Measurements from ENCODE around the gene UNK. TPM values are rescaled to one million over a fixed set of nuclear protein-coding genes. Genes with fewer than 3 reads are reported as not detected.
A peak's percentile ranks its signal among the peaks of the same experiment; 100 is the strongest.

UNK gene
- total RNA-seq, 1 donor from 2014 or later: 26.0 TPM

DNA sequence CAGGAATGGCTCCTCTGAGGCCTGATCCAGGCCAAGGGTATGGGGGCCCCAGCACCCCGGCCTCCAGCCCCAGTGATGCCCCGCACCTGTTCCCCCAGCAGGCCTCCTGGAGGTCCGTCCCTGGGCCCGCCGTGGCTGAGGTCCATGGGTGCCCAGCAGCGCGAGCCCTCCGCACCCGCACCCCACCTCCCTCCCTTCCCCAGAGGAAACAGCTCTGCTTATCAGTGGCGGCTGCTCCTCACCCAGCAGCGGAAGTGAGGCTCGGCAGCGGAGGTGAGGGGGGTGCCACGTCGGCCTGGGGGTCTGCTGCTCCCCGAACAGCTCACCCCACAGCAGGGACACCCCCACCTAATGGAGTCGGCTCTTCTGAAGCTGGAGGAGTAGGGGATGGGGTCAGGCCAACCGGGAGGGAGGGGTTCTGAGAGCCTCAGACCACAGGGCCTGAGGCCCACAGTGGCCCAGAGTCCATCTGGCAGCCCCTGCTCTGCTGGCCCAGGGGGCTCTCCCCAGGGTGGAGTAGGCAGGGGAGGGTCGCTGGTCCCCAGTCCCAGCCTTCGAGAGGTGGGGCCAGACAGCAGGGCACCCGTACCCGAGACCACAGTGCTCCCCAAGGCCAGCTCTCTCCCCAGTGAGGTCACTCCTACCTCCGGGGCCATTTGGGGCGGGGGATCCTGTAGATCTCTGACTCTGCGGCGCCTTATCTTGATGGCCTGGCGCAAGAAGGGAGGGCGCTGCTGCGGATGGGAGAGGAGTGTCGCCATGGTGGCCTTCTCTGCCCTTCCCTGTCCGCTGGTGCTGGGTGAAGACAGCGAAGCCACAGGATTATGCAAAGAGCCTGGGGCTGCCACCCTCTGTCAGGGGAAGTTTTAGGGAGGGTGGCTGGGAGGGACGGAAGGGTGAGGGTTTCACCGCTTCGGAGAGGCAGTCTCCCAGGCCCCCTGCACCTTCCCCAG is 59.2 kb downstream of the UNK start, which contains the start of gene UNC13D:
Gene UNC13D, minus strand, starts transcription at position 828 of the 953 bp plus-strand sequence. Its CDS starts 67 bp downstream, at position 761.
- peak; percentile 56 for DNase-seq (ENCODE audit: low spot score)
- H3K4me3 Mint-ChIP-seq: peak within 1 kb of the TSS; percentile 94
- intact Hi-C loops (cut with micrococcal nuclease): loop anchor here (1.0 to 2.0 kb wide), 4 partner anchors 11 to 67 kb away; partner anchors contain the start of gene WBP2
- H3K9me3 Mint-ChIP-seq: no peaks in the 10 kb centered on the region
- peaks cover 19% of the 10 kb centered on the region for H3K36me3 Mint-ChIP-seq (ENCODE audit: low read depth)
- no peaks in the 10 kb centered on the region for H3K27me3 Mint-ChIP-seq (ENCODE audit: insufficient read depth)
- peaks cover 16% of the 10 kb centered on the region for H3K4me1 Mint-ChIP-seq (ENCODE audit: low read depth)
- peak within 1 kb of the TSS; percentile 97 for H3K27ac Mint-ChIP-seq

DNA sequence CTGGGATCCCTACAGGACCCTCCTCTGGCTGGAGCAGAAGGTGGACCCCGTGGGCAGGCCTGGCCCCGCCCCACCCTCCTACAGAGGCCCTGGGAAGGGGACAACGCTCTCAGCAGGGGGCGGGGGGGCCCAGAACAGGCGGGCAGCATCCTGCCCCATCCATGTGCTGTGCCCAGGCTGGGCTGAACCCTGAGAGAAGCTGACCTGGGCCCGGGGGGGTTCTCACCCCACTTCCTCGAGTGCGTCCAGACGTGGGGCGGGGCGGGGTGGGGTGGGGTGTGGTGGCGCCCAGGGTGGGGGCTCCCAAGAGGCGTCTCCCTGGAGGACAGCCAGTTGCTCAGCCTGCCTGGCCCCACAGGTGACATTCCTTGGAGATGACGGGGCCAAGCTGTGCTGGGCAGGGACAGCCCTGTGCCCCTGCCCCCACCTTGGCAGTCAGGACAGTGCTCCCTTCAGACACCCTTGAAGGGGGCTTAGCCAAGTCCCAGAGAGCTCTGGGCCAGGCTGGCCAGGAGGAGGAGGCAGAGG is 60.0 kb downstream of the UNK start:
- no peaks in the 10 kb centered on the region for H3K27me3 Mint-ChIP-seq (ENCODE audit: insufficient read depth)
- peak overlapping the region; percentile 97 for H3K27ac Mint-ChIP-seq
- no peaks in the 10 kb centered on the region for H3K9me3 Mint-ChIP-seq
- peaks cover 16% of the 10 kb centered on the region for H3K4me1 Mint-ChIP-seq (ENCODE audit: low read depth)
- H3K4me3 Mint-ChIP-seq: peak overlapping the region; percentile 94
- intact Hi-C loops (cut with micrococcal nuclease): loop anchor here (1.0 to 2.0 kb wide), 2 partner anchors 11 to 68 kb away; partner anchors contain the start of gene WBP2
- H3K36me3 Mint-ChIP-seq (ENCODE audit: low read depth): peaks cover 21% of the 10 kb centered on the region
- DNase-seq (ENCODE audit: low spot score): no peak

DNA sequence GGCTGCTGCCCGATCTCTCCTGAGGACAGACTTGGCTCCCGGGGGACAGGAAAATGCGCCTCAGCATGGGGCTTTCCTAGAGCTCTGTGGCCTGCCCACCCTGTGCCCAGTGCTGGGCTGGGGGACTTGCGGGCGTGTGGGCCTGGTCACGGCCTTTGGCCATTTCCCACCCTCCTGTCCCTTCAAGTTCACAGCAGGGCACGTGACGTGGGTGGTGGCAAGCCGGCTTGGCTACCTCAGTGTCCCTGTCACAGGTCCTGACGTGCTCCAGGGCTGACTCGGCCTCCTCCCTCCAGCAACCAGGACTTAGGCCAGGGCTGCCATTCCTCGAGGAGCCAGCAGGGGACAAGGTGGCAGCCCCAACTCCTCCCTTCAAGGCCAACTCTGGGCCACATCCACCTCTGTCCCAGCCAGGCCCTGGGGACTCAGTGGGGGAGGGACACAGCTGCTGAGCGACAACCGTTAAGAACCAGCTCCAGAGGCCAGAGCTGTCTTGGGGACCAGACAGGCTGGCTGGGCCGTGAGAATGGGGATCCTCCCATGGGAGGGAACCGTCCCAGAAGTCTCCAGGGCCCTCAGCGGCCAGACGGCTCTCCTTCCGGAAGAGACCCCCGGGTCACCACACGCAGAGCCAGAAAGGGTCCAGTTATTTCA is 60.6 kb downstream of the UNK start:
- no peaks in the 10 kb centered on the region for H3K27me3 Mint-ChIP-seq (ENCODE audit: insufficient read depth)
- H3K4me3 Mint-ChIP-seq: peak overlapping the region; percentile 58
- no peak for DNase-seq (ENCODE audit: low spot score)
- H3K4me1 Mint-ChIP-seq (ENCODE audit: low read depth): peaks cover 16% of the 10 kb centered on the region
- peaks cover 24% of the 10 kb centered on the region for H3K36me3 Mint-ChIP-seq (ENCODE audit: low read depth)
- H3K27ac Mint-ChIP-seq: peak overlapping the region; percentile 48
- no peaks in the 10 kb centered on the region for H3K9me3 Mint-ChIP-seq
- intact Hi-C loops (cut with micrococcal nuclease): loop anchor here (2.0 kb wide), 1 partner anchor 68 kb away; no protein-coding TSS in a partner anchor

DNA sequence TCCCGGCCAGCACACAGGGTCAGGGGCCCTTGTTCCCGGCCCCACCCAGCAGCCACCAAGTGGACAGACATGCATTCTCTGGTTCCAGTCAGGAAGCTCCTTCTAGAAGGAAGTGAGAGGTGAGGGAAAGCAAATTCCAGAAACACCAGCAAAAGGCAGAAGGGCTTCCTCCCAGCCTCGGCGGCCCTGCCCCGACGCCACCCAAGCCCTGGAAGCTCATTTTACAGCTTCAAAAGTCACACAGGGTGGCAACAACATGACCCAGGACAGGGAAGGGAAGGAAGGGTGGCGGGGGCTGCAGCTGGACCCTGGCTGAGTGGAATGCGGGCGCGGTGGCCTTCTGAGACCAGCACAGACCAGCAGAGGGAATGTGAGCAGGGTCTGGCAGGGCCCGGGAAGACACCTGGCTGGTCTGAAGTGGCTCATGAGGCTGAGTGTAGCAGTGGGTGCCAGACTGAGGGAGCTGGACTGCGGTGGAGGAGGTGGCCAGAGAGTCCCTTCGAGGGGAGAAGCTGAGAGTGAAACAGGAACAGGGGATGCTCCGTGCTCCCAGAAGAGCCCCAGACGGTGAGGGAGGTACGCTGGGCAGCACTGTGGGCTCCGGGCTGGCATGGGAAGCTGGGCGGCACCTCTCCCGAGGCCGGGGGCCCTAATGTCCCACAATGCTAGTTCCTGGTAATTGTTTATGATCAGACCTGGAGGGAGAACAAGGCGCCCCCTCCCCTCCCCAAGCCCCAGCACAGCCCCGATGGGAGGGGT is 61.5 kb downstream of the UNK start:
- H3K9me3 Mint-ChIP-seq: no peaks in the 10 kb centered on the region
- no peaks in the 10 kb centered on the region for H3K27me3 Mint-ChIP-seq (ENCODE audit: insufficient read depth)
- peak overlapping the region; percentile 66 for H3K4me3 Mint-ChIP-seq
- intact Hi-C loops (cut with micrococcal nuclease): loop anchor here (2.0 kb wide), 1 partner anchor 69 kb away; no protein-coding TSS in a partner anchor
- peak overlapping the region; percentile 29 for H3K27ac Mint-ChIP-seq
- no peak for DNase-seq (ENCODE audit: low spot score)
- peaks cover 24% of the 10 kb centered on the region for H3K36me3 Mint-ChIP-seq (ENCODE audit: low read depth)
- H3K4me1 Mint-ChIP-seq (ENCODE audit: low read depth): peaks cover 16% of the 10 kb centered on the region

DNA sequence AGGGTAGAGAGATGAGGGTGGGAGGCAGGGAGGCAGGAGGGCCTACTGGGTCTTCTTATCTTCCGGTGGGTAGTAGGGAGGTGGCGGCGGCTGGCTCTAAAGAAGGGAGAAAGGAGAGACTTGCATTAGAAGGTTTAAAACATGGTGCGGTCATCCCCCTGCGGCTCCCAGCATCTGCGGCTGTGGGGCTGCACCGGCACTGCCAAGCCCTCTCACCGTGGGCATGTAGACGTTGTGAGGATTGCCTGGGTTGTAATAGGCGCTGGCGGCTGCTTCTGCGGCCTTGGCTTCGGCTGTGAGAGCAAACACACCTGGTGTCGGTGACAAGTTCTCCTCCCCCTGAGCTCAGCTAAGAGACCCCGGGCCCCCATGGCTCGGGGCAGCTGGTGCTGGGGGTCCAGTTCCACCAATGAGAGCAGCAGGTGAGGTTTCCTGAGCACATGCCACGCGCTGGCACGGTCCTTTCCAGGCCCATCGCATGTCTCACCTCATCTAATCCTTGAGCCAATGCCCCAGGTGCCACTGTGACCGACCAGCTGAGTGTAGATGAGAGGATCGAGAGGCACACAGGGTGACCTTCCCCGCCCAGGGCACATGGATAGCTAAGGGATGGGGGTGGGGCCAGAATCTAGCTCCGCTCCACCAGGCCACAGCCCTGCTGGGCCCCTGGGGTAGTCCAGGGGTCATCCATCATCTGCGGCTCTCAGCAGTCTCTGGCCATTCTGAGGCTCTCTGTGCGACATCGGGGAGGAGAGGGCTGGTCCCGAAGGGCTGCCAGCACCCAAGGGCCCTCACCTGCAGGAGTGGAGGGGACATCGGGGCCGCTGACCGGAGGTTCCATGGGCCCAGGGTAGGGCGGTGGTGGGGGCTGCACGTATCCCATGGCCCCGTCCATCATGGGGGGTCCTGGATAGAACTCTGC is 62.3 kb downstream of the UNK start:
- no peaks in the 10 kb centered on the region for H3K27me3 Mint-ChIP-seq (ENCODE audit: insufficient read depth)
- intact Hi-C loops (cut with micrococcal nuclease): no loop called here
- peaks cover 27% of the 10 kb centered on the region for H3K36me3 Mint-ChIP-seq (ENCODE audit: low read depth)
- H3K9me3 Mint-ChIP-seq: no peaks in the 10 kb centered on the region
- no peak overlapping the region for H3K27ac Mint-ChIP-seq
- H3K4me1 Mint-ChIP-seq (ENCODE audit: low read depth): peaks cover 16% of the 10 kb centered on the region
- DNase-seq (ENCODE audit: low spot score): no peak
- peak overlapping the region; percentile 15 for H3K4me3 Mint-ChIP-seq

DNA sequence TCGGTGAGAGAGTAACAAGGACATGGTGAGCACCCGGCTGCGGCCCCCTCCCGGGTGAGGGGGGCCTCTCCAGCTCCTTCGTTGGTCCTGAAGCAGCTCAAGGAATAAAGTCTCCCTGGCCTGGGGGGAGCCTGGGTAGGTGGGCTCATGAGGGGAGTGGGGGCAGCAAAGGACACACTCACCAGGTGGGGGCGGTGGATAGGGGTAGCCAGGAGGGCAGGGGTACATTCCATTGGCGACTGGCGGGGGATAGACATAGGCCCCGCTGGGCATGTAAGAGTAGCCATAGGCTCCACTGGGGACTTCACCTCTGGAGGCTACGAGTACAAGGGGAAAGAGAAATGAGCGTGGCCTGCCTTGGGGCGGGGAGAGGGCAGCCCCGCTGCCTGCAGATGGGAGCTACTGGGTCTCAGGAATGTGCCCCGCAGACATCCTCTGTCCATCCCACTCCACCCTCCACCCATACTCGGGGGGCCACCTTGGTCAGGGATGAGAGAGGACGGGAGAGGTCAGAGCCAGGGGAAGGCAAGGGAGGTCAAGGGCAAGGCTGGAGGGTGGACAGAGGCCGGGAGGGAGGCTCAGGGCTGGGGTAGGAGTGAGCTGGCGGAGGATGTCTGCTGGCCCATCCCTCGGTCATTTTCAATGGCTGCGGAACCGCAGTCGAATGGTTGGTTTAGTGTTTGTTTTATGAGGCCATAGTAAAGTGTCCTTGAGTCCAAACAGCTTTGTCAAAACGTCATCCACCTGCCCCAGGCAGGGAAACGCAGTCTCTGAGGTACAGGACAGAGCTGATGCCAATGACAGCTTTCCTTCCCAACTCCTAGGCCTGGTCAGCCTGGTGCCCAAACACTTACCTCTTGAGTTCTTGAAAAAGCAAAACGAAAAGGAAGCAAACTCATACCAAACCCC is 63.3 kb downstream of the UNK start:
- intact Hi-C loops (cut with micrococcal nuclease): loop anchor here (2.0 kb wide), 1 partner anchor 83 kb away; the partner anchor contains the start of gene GALK1
- H3K4me1 Mint-ChIP-seq (ENCODE audit: low read depth): peaks cover 16% of the 10 kb centered on the region
- peaks cover 27% of the 10 kb centered on the region for H3K36me3 Mint-ChIP-seq (ENCODE audit: low read depth)
- H3K27ac Mint-ChIP-seq: peak overlapping the region; percentile 34
- DNase-seq (ENCODE audit: low spot score): no peak
- no peaks in the 10 kb centered on the region for H3K27me3 Mint-ChIP-seq (ENCODE audit: insufficient read depth)
- no peak overlapping the region for H3K4me3 Mint-ChIP-seq
- H3K9me3 Mint-ChIP-seq: no peaks in the 10 kb centered on the region

DNA sequence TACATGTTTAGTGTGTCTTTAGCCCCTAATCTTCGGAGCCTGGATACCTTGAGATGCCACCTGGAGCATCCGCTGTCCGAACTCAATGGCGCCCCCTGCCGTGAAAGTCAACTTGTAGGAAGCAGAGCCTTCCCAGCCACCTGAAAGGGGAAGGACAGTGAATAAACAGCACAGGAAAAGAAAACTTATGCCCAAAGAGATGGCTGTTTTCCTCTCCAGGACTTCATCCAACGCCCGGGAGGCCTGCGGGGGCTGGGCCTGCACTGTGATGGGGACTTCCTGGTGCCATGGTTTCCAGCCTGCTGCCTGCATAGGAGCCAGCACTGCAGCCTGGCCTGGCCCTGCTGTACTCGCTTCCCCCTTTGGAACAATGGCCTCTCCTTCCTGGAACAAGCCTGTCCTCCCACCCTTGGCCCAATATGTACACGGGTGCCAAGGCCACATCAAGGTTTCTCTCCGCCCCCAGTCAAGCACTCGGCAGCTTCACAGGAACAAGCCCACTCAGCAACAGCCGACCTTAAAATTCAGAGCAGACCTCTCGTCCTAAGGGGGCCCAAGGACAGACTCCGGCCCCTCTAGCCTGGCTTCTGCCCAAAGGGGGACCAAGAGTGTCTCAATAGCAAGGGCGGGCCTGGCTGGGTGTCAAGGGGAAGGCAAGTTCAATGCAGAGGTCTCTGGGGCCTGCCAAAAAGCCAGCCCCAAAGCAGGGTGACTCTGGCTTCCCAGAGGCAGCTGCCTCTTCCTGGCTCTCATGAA is 64.1 kb downstream of the UNK start:
- peak; percentile 64 for DNase-seq (ENCODE audit: low spot score)
- Mint-ChIP-seq H3K4me1 (ENCODE audit: low read depth) (peaks cover 21% of the 10 kb centered on the region), H3K9me3 (no peaks in the 10 kb centered on the region), H3K36me3 (ENCODE audit: low read depth) (peaks cover 25% of the 10 kb centered on the region), H3K4me3 (no peak overlapping the region), H3K27me3 (ENCODE audit: insufficient read depth) (no peaks in the 10 kb centered on the region), H3K27ac (peak overlapping the region; percentile 34)
- intact Hi-C loops (cut with micrococcal nuclease): loop anchor here (2.0 kb wide), 1 partner anchor 84 kb away; the partner anchor contains the start of gene GALK1

DNA sequence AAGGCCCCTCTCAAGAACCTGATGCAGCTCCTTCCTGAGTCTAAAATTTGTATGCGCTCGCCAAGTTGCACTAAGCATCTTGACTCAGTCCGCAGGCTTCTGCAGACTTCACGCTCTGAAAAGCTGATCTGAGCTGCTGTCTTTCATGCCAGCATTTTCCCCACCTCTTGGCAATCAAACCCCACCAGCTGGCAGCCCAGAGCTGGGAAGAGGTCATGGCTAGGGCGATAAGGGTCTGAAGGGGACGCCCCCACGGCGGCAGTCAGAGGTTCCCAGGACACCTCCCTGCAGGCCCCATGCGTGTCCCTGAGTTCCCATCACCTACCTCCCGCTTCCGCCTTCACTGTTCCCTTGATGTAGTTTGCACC is 64.7 kb downstream of the UNK start:
- peaks cover 23% of the 10 kb centered on the region for H3K36me3 Mint-ChIP-seq (ENCODE audit: low read depth)
- intact Hi-C loops (cut with micrococcal nuclease): loop anchor here (2.0 kb wide), 1 partner anchor 84 kb away; the partner anchor contains the start of gene GALK1
- H3K4me1 Mint-ChIP-seq (ENCODE audit: low read depth): peaks cover 25% of the 10 kb centered on the region
- H3K4me3 Mint-ChIP-seq: no peak overlapping the region
- H3K27ac Mint-ChIP-seq: no peak overlapping the region
- H3K9me3 Mint-ChIP-seq: no peaks in the 10 kb centered on the region
- DNase-seq (ENCODE audit: low spot score): no peak
- no peaks in the 10 kb centered on the region for H3K27me3 Mint-ChIP-seq (ENCODE audit: insufficient read depth)

DNA sequence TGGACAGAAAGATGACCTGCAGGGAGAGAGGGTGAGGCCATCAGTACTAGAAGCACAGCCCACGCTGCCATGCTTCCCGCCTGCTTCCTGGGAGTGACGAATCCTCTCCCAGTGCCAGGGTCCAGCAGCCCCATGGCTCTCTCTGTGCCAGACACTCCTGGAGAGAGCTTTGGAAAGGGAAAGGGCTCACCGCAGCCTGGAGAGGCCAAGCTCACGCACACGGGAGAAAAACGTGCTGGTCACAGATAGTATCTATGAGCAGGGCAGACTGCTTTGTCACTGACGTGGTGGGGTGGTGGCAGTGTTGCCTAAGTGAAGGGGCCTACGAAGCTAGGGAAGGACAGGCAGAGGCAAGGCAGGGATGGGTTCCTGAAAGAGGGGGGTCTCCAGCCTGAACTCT is 65.1 kb downstream of the UNK start:
- H3K4me1 Mint-ChIP-seq (ENCODE audit: low read depth): peaks cover 27% of the 10 kb centered on the region
- intact Hi-C loops (cut with micrococcal nuclease): loop anchor here (2.0 kb wide), 1 partner anchor 85 kb away; the partner anchor contains the start of gene GALK1
- no peak overlapping the region for H3K27ac Mint-ChIP-seq
- H3K4me3 Mint-ChIP-seq: no peak overlapping the region
- no peaks in the 10 kb centered on the region for H3K27me3 Mint-ChIP-seq (ENCODE audit: insufficient read depth)
- DNase-seq (ENCODE audit: low spot score): no peak
- no peaks in the 10 kb centered on the region for H3K9me3 Mint-ChIP-seq
- peaks cover 23% of the 10 kb centered on the region for H3K36me3 Mint-ChIP-seq (ENCODE audit: low read depth)

DNA sequence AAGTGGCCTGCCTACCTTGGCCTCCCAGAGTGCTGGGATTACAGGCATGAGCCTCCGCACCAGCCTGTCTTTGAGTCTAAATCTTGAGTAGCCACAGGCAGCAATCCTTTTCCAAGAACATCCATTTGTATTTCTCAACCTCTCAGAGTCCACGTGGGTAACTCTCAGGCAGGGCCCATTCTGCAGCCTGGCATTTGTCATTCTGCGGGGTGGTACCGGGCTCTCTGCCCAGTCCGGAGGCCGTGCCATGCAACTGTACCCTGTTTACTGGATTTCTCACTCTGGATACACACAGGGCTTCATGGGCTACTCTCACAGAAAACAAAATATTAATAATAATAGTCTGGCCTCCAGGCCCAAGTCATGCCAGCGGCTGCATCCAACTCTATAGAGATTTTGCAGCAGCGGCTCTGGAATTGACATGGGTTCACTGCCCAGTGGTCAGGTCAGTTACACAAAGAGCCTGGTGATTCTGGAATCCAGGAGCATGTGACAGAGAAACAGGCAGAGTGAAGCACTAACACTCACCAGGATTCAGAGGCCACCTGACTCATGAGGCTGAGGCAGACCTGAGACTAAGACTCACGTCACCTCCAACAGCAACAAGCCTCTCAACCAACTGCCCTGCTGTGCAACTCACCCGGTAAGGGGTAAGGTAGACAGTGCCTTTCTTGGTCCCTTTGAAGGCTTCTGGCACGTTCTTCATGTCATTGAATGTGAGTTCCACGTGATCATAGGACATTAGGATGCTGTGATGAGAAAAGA is 66.5 kb downstream of the UNK start:
- DNase-seq (ENCODE audit: low spot score): no peak
- Mint-ChIP-seq H3K36me3 (ENCODE audit: low read depth) (peaks cover 20% of the 10 kb centered on the region), H3K9me3 (no peaks in the 10 kb centered on the region), H3K27me3 (ENCODE audit: insufficient read depth) (no peaks in the 10 kb centered on the region), H3K4me3 (no peak overlapping the region), H3K27ac (no peak overlapping the region), H3K4me1 (ENCODE audit: low read depth) (peaks cover 17% of the 10 kb centered on the region)
- intact Hi-C loops (cut with micrococcal nuclease): no loop called here
